HuH-7.5 (cell line): ENCODE results near the gene RNASEH2A.
"Not testable (repeated sequence)": the region's sequence is repeated elsewhere in the genome, so short reads cannot be mapped to it uniquely, and the experiment has no call there.

Experiments used
- DNase-seq: peaks from one replicate; pipeline ENCODE4 v3.0.0; 2011; ENCODE audit warnings: low spot score

The RNASEH2A gene

DNA sequence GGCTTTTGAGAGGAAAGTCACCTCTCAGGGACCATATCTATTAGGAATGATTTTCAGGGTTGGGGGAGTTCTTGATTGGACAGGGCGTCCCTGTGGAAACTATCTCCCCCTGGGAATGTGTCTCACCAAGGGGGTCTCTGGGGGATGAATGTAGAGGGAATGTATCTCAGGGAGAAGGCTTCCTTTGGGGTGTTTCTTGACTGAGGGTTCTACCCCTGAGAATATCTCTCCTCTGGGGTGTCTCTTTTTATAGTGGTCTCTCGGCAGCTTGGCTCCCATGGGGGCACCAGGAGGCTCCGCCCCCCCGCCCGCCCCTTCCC lies 27.0 kb downstream of the RNASEH2A start:
- no peak for DNase-seq

DNA sequence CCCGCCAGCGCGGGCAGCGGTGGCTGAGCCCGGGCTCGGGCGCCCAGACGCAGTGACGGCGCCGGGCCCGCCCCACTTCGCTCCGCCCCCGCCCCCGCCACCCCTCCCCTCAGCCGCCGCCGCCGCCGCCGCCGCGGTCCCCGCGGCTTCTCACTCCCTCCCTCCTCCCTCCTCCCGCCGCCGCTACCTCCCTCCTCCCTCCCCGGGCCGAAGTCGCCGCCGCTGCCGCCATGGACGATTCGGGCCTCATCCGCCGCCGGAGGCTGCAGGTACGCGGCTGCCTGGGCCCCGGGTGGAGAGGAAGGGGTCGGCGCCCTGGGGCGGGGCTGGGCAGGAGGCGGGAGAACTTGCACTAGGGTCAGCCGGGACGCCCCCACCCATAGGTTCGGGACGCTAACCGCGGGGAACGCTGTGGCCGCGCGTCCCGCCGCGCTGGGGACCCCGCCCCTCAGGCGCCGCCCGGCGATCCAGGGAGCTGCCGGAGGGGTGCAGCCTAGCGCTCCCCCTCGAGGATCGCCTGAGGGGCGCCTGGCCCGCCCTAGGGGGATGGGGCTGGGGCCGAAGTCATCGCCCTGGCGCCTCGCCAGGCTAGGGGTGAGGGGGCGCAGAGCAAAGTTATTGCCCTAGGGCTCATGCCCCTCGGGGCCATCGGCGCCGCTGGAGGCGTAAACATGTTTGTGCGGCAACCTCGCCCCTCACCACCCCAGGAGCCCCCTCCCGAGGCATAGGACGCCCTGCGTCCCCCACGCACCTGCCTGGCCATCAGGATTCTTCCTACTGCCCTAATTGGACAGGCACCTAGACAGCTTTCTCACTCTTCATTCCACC lies 27.6 kb downstream of the RNASEH2A start:
- DNase-seq: no peak

DNA sequence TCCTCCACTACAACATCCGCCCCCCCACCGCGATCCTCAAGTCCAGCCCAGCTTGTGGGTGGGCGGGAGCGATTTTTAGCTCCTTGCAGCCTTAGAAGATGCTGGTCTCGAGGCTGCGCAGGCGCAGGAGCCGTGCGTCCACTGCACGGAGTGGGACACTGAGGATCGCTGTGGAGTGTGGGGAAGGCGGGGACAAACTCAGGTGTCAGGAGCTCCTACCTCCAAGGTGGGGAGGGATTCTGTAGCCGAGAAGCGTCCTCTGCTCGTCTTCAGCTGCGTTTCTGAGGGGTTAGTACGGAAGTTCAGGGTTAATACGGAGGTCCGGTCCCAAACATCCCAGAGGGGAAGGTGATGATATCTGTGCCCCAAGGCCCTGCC lies 28.2 kb downstream of the RNASEH2A start, which contains the start of gene RTBDN:
Gene RTBDN, minus strand, starts transcription at position 14 of the 378 bp plus-strand sequence. CDS start 4,600 bp downstream, outside the sequence.
- DNase-seq: no peak

DNA sequence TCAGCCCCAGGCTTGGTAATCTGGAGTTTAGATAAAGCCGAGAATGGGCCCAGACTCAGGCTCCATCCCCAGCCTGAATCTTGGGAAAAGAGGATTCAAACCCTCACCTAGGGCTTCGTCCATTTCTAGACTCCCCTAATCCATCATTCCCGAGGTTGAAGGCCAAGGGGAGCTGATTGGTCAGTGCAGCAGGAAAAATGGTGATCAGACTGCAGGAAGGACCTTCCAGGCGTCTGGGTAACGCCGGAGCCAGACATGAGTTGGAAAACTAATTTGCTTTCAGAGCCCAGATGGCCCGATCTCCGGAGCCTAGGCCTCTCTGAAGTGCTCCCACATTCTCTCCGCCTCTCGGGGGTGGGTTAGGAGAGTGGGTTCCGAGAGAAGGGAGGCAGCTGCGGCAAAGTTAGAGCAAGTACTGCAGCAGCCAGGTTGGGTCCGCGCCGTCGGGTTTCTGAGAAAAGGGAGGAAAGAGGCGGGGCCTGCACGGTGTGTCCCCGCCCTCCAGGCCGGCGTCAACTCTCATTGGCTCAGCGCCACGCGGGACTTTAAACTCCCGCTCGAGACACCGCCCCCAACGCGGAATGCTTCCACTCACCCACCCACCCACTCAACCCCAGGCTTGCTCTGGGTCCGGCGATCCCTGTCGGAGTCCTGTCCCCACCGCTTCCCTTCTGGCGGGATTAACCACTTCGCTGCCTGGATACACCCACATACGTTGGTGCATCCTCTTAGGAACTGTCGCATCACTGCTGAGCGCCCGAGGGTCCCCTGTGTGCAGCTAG lies 28.8 kb downstream of the RNASEH2A start:
- peak; percentile 70 for DNase-seq

DNA sequence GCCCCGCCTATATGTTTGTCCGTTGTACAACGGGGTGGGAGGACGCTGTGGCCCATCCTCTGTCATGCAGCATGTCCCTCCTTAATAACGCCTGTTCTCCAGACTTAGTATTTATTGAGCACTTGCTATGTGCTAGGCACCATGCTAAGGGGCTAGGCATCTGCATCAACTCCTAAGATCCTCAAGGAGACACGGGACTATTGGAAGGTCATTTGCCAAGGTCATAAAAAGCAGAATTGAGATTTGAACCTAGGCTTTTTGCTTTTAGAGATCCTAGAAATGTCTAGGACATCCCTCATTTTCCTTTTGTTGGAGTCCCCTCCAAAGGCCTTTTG lies 30.1 kb downstream of the RNASEH2A start:
- DNase-seq: no peak

DNA sequence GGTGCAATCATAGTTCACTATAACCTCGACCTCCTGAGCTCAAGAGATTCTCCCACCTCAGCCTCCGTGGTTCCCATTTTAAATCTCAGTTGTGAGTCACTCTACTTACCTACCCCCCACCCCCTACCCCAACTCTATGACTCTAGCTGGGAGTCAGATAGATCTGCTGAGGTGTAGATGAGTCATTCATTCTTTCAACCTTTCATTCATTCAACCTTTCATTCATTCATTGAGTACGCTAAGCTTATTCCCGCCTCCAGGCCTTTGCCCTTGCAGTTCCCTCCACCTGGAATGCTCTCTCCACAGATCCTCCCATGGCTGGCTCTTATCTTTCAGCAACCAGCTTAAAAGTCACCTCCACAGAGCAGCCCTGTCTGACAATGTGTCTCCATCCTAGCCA lies 30.8 kb downstream of the RNASEH2A start:
- DNase-seq: no peak

DNA sequence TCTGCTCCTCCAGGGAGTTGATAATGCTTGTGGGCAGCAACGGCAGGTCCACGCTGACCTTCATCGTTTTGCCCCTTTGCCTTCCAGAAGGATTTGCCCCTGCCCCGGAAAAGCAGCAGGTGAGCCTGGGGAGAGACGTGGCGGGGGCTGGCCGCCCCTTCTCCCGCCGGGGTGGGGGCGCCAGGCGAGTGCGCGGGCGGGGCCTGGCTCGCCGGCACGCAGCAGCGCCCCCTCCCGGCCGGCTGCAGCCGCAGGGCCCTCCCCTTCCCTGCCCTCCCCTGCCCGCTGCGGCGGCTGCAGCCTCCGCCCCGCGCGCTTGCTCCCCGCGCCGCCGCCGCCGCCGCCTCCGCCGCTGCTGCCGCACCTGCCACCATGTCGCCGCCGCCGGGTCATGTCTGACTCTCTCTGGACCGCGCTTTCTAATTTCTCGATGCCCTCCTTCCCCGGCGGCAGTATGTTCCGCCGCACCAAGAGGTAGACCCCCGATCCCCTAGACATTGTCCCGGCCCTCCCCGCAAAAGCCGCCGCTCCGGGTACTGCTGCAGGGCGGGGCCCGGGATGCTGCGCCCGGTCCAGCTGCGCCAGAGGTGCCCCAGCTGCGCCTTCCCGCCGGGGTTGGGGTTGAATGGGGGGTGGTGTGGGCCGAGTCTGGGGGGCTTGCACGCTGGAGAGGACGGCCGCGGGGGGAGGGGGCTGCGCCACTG lies 31.9 kb downstream of the RNASEH2A start, which contains the start of gene MAST1:
Gene MAST1, plus strand, starts transcription at position 334 of the 704 bp plus-strand sequence. Its CDS starts 58 bp downstream, at position 392.
- DNase-seq: peak; percentile 91

DNA sequence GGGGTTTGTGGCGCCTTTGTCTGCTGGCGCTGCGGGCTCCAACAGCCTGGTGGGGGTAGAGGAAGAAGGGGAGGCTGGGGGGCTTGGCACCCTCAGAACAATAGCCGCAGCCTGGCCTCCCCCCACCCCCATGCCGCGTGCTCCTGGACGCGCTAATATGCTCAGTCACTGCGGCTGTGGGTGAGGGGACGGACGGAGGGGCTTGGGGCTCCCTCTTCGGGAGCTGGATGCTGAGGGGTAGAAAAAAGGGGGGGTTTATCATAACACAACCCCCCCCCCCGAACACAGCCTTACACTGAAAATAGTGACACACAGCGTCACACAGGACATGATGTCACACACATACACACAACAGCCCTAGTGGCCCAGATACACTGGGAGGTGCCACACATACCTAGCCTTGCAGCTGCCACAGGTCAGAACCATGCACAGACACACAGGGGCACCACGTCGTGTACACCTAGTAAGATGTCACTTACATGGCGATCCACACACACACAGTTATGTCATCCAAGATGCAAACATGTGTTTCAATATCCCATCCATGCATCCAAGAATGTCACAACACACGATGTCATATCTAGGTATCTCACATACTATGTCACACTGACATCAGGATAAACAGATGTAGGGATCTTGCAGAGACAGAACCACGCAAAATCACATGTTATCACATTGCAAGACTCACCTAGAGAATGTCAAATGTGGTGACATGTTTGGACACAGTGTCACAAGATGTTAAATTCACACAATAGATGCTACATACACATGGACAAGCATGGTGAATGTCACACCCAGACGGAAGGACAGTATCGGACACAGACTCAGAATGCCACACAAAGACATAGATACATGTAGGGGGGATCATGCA lies 32.7 kb downstream of the RNASEH2A start:
- peak; percentile 63 for DNase-seq

DNA sequence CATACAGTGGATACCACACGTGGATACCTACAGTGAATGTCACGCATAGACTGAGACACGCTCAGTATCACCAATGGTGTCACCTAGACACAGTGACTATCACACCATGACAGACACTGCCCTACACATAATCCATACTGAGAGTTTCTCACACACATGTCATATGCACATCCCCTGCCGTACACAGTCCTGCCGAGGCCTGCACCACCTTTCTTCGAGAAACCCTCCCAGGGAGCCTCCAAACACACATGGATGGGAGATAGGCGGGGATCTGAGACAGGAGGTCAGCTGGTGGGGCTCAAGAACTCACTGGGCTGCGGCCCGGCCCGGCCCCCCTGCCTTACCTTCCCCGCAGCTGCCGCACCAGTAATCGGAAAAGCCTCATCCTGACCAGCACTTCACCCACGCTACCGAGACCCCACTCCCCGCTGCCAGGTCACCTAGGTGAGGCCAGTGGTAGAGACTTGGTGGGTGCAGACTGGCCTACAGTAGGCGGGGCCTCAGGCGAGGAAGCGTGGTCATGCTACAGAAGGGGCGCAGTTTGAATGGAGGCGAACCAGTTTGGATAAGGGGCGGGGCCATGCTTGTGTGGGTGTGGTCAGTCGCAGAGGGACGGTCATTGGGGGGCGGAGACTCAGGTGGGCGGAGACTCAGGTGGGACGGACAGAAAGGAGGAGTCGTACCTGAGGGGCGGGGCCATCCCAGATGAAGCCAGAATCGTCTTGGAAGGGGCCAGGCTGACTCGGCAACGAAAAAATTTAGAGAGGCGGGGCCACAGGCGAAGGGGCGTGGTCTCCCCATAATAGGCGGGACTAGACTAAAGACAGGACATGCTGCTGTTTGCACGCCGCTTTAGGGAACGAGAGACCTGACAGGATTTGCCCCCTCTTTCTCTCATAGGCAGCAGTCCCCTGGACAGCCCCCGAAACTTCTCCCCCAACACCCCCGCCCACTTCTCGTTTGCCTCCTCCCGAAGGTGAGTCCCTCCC lies 34.0 kb downstream of the RNASEH2A start:
- DNase-seq: no peak

DNA sequence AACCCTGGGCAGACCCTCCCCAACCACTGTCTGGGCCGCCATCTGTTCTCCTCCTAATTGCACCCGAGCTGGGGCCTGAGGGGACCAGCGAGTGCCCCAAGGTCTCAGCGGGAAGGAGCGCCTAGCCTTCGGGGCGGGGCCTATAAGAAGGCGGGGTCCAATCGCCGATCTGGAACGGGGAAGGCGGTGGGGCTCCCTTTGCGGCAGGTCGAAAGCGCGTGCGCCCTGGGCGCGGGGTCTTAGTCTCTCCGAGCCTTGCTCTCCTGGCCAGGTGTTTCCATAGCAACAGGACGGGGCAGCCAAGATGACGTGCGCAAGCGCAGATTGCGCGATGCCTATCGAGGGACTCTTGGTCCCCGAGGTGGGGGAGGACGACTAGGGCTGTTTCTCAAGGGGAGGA lies 34.7 kb downstream of the RNASEH2A start:
- DNase-seq: no peak

DNA sequence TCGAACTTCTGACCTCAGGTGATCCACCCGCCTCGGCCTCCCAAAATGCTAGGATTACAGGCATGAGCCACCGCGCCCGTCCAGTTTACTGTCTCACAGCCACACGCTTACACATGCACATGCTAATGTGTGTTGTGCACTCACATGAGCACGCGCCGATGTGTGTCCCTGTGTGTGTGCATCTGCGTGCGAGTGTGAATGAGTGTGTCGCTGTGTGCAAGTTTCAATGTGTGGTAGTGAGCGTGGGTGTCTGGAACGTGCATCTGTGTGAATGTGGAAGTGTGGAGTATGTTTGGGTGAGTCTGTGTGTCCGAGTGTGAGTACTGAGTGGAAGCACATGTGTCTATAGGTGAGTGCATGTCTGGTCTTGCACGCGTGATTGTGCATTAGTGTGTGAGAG lies 36.1 kb downstream of the RNASEH2A start:
- no peak for DNase-seq

DNA sequence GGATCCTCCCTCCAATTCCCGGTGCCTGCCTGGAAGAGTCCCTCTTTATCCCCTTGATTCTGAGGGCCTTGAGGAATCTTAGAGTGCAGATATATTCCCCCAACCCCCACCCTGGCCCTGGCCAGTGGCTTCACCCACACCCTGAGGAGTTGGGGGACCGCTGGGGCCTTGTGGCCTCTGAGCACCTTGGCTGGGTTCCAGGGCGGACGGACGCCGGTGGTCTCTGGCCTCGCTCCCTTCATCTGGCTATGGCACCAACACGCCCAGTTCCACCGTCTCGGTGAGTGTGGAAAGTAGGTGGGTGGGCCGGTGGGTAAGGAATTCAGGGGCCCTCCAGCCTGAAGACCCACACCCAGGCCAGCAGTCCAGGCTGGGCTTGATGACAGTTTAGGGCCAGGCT lies 36.9 kb downstream of the RNASEH2A start:
- no peak for DNase-seq

DNA sequence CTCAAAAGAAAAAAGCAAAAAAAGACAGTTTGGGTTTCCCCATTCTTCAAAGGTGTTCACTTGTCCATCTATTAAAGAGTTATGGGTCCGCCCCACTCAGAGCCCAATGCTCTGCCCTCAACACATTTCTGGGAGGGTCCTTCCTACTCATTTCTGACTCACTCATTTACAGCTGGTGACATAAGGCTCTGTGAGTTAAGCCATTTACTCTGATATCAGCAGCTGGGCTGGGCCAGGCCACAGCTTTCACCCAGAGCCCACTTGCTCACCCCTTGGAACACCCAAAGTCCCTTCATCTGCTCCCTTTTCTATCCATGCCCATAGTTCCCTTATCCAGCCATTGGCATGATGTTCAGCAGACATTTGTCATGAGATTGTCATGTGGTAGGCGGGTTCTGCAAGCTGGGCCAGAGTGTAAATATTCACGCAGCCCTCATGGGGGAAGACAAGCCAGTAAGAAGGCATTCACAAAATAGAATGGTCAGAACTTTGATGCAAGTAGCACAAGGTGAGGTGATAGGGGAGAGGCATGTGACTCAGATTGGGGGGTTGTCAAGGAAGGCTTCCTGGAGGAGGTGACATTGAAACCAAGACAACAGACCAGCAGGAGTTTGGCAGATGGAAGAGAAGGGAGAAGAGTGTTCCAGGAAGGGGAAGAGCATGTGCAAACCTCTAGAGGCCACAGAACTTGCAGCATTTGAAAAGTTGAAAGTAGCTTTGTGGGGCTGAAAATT lies 37.8 kb downstream of the RNASEH2A start:
- no peak for DNase-seq

DNA sequence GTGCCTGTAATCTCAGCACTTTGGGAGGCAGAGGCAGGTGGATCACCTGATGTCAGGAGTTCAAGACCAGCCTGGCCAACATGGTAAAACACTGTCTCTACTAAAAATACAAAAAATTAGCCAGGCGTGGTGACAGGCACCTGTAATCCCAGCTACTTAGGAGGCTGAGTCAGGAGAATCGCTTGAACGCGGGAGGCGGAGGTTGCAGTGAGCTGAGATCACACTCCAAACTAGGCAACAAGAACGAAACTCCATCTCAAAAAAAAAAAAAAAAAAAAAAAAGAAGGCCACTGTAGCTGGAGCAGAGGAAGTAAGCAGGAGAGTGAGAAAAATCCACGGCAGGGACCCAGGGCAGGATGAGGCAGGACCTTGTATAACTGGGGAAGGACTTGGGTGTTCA lies 40.2 kb downstream of the RNASEH2A start:
- DNase-seq: not testable (repeated sequence)

DNA sequence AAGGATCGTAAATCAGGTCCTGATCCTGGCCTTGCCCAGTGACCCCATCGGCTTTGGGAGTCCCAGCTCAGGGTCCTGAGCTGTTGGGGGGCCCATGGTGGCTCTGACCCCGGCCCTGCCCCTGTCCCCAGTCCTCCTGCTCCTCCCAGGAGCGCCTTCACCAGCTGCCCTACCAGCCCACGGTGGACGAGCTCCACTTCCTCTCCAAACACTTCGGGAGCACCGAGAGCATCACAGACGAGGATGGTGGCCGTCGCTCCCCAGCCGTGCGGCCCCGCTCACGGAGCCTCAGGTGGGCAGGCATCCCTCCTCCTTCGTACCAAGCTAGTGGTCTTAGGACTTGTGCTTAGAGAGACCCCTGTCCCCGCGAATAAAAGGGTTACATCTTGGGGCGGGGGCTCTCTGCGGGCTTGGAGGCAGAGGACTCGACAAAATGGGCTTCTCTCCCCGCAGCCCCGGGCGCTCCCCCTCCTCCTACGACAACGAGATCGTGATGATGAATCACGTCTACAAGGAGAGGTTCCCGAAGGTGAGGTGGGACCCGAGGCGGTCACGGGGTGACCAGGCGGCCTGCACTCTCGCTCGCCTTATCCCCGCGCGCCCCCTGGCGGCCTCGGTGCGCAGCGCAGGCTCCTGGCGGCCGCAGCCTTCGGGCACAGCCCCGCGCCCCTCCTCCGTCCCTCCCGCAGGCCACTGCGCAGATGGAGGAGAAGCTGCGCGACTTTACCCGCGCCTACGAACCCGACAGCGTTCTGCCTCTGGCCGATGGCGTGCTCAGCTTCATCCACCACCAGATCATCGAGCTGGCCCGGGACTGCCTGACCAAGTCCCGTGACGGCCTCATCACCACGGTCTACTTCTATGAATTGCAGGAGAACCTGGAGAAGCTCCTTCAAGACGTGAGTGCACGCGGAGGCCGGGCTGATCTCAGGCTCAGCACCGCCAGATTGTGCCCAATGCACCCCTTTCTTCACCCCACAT lies 41.1 kb downstream of the RNASEH2A start:
- peak; percentile 93 for DNase-seq

DNA sequence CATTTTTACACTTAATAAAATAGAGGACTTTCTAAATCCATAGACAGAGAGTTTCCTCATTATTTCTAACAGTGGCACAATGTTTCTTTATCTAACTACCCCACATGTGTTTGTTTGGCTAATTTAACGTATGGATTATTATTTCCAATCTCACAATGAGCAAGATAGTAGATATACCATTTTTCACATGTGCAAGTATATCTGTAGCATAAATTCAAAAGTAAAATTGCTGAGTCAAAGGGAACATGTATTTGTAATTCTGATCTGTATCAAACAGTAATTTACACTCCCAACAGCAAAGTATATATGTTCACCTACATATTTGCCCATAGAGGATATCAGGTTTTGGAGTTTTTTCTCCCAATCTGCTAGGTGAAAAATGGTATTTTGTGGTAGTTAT lies 50.3 kb downstream of the RNASEH2A start:
- DNase-seq: no peak

DNA sequence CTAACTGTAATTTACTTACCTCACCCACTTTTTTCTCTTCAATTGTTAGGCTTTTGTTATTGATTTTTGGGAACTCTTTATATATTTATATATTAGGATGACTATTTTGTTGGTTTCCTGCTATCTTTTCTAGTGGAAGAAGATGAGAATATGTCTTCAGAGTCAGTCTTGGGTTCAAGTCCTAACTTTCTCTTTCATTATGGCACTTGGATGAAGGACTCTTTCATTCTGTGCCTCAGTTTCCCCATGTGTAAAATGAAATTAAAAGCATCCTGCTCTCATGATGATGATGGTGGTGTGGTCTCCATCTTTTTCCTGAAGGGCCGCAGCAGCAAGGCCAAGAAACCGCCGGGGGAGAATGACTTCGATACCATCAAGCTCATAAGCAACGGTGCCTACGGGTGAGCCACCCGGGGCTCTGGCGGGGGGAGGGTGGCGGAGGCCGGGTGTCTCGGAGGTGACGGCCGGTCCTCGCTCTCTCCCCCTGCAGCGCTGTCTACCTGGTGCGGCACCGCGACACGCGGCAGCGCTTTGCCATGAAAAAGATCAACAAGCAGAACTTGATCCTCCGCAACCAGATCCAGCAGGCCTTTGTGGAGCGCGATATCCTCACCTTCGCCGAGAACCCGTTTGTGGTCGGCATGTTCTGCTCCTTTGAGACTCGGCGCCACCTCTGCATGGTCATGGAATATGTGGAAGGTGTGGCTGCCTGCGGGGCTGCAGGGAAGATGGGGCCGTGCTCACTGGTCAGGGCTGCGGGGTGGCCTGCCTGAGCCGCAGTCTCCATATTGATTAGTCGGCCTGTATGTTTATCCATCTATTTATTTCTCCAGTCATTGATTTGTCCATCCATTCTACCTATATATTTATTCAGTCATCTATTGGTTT lies 51.9 kb downstream of the RNASEH2A start:
- no peak for DNase-seq

DNA sequence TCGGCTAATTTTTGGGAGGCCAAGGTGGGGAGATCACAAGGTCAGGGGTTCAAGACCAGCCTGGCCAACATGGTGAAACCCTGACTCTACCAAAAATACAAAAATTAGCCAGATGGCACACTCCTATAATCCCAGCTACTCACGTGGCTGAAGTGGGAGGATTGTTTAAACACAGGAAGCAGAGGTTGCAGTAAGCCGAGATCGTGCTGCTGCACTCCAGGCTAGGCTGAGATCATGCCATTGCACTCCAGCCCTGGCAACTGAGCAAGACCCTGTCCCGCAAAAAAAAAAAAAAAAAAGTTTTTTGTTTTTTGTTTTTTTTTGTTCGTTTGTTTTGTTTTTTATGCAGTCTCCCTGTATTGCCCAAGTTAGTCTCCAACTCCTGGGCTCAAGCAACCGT lies 53.2 kb downstream of the RNASEH2A start:
- no peak for DNase-seq
